ENCODE data around the gene CDH23.

DNA sequence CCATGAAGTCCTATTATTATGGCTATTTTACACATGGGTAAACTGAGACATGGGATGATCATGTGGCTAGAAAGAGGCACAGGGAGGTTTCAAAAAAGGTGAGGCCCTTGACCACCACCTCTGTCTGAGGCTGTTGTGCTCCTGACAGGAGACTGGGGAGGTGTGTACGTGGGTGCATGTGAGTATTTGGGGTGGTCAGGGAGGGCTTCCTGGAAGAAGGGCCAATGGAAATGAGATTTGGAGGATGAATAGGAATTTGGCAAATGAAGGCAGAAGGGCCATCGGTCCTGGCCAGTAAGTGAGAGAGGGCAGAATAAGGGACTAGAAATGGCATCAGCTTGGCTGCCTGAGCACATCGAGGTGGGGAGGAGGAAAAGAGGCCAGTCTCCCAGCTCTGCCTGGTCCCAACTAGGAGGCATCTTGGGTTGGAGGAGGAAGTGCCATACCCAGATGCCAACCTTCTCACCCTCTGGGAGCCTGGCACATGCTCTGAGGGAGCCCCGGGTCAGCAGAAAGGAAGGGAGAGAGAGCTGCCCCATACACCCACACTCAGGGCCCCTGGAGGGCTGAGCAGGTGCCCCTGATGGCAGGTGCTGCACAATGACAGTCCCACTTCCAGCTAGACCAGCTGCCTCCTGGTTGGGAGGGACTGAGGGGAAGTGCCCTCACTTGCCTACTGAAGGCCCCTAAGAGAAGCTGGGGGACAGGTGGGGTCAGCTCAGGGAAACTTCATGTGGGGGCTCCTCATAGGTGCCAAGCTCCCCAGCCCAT, 47.7 kb downstream of the CDH23 start:
- TF ChIP-seq EZH2 (IDR thresholded peaks at IDR 0.05; ENCODE audit: insufficient read depth, poor library complexity, severe bottlenecking) (no peak), EZH2phosphoT487 (IDR thresholded peaks at IDR 0.05; ENCODE audit: insufficient read depth, low read depth) (no peak)

Data from GM23248 (cell line).